Glomerular visceral epithelial cell (primary cell): Measurements from ENCODE around the gene ACOX2.
"Not testable (repeated sequence)": the region's sequence is repeated elsewhere in the genome, so short reads cannot be mapped to it uniquely, and the experiment has no call there.

Experiments
- DNase-seq: peaks from one replicate; pipeline ENCODE4 v3.0.0-alpha.2; 2016; ENCODE audit errors: extremely low spot score

Gene ACOX2

DNA sequence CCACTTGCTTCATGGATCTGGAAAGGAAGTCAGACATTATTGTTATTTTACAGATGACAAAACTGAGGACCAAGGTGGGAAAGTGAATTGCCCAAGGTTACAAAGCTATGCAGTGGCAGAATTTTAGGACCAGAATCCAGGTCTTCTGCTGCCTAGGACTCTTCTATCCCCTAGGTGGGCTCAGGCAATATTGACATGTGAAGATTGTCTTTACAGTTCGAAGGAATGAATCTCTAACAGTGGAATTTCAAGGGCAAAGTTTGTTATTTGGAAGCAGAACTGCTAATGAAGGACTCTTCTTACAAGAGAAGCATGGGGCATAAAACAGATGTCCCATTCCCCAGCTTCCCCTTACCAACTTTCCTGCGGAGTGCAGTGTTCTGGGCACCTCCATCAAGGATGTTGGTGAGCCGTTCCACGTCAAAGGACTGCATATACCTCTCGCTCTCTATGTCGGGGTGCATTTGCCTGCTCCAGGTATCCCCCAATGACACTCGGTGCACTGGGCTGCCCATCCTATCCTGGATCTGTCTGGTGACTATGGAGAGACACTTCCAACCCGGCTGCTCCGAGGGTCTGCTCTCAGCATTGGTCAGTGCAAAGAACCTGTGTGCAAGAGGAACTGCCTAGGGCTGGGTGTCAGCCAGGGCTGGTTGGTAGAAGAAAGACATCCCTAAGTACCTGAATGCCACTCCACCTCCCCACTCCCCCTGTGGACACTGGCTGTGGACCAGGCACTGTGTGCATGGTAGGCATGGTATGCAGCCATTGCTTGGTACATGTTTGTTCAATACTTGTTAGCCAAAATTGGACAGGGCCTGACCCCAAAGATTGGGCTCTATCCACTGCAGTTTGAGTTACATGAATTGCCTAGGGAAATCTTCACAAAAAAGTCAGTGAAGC lies 2.1 kb downstream of the ACOX2 start:
- no peak for DNase-seq

DNA sequence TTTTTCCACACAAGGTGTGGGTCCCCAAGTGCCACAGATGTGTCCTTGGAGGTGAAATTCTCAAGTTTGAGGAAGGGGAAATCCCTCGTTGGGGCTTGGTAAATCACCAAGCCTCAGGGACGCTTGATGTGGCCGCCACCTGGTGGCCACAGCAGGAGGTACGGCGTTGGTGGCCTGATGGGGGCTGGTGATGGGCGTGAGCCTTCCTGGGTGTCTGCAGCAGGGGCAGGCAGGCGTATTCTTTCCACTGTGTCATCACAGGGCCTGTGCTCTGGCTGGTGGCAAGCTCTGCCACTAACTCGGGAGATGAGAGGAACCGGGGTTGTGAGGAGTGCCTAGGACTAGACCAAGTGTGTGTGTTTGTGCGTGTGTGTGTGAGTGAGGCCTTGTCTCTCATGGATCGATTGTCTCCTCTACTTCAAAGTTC lies 4.2 kb downstream of the ACOX2 start:
- DNase-seq: peak; percentile 69

DNA sequence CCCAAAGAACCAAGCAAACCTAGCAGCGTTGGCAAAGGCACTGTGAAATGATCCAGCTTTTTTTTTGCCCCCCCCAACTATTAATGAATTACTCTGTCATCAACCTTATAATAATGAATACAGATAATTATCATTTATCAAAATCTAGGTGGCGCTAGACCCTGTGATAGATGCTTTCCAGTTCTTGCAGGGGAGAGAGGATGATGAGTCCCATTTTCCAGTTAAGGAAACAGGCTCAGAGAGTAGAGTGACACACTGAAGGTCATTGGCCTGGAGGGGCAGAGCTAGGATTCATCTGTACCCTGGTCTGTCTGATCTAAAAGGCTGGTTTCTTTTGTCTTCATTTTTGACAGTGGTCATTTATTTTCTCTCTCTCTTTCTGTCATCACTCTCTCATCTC lies 5.0 kb downstream of the ACOX2 start:
- DNase-seq: no peak

DNA sequence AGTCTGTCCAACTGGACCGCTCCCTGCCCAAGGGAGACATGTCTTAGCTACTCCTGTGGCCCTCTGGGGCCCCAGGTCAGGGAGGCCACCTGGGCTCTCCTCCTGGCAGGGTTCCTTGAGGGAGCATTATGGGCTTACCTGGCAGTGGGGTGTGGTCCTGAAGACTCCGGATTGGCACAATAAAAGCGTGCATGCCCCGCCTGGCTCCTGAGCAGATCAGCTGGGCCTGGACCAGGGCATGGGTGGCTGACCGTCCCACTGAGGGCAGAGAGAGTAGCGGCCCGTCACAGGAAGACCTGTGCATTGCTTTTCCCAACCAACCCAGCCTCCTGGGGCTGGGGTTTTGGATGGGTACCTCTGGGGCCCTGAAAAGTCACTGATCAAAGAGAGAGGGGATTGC lies 5.4 kb downstream of the ACOX2 start:
- no peak for DNase-seq

DNA sequence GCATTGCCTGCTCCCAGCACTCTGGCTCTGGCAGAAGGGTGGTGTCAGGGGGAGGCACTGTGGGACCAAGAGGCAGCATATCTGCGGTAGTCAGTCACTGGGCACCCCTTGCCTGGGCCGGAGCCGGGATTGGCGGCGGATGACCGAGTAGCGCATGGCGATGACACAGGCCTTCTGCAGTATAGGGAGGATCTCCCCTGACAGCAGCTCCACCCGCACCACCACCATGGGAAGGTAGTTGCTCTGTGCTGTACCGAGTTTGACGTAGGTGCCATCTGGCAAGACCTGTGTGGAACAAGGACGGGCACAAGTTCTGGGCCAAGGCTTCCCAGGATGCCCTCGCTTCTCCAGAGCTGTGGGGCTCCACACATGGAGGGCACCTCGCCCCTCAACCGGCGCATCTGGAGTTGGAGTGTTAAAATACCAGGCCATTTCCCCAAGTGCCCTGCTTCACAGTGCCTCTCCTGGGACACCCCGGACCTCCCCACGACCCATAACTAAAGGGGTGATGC lies 6.6 kb downstream of the ACOX2 start:
- DNase-seq: no peak

DNA sequence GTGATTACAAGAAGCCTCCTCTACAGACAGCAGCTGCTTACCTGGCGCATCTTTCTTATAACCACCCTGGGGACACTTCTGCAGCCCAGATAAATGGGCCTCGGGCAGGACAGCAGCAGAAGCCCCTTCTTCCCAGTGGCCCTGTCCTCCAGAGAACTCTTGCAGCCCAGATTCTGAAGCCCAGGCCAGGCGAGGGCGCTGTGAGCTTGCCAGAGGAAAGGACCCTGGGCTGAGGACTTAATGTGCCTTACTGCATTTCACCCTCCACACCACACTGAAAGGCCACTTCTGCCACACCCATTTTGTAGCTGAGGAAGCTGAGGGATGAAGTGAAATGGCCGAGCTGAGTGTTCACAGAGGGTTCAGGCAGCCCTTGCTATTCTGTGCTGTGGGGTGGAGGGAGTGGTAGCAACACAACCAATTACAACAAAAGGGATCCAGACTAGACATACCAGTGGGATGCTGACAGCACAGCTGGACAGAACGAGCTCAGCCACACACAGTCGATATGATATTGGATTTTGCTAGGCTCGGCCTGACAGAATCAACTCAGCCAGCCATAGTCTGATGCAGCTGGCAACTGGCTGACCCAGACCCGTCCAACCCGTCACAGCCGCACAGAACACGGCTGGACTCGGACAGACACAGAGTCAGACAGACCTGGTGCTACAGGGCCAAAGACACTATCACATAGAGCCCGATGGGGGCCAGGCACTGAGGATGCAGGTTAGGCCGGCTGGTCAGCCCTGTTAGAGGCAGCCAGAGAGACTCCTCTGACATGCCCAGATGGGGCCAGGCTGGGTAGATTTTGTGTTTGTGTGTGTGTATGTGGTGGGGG lies 7.3 kb downstream of the ACOX2 start:
- no peak for DNase-seq

DNA sequence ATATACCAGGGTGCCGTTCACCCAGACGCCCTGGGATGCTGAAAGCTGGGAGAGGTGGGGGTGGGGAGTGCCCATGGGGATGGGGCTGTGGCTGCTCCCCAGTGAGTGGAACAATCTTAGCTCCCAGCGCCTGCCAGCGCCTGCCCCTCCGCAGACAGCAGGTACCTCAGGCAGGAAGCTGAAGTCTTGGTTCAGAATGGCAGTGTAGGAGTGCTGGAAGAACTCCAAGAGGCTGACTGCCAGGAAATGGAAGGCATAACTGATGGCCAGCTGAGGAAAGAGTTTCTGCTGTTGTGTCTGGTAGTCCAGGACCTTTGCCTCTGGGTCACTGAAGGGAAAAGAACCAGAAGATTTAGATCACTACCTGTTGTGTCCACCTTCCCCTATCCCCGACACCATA lies 8.4 kb downstream of the ACOX2 start:
- DNase-seq: peak; percentile 70

DNA sequence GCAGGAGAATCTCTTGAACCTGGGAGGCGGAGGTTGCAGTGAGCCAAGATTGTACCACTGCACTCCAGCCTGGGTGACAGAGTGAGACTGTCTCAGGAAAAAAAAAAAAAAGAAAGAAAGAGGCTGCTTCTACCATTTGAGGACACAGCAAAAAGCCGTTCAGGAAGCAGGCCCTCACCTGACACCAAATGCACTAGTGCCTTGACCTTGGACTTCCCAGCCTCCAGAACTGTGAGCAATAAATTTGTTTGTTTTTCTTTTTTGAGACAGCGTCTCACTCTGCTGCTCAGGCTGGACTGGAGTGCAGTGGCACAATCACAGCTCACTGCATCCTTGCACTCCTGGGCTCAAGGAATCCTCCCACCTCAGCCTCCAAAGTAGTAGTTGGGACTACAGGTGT lies 9.6 kb downstream of the ACOX2 start:
- DNase-seq: not testable (repeated sequence)

DNA sequence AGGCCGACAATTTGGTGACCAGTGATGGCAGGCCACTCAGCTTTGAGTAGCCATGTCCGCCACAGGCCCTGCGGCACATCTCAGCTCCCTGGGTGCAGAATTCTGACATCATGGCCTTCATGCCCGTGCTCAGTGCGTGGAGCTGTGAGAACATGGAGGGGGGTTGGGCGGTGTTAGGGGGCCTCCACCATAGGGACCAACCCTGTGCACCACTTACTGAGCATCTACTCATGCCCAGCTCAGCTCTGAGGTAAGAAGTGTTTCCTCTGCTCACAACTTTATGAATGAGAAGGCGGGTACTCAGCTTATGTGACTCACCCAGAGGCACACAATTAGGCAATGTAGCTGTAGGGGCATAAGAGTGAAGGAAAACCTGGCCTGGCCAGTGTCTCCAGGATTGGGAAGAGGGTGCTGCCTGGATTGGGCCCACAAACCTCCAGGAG lies 10.5 kb downstream of the ACOX2 start:
- DNase-seq: peak; percentile 76

DNA sequence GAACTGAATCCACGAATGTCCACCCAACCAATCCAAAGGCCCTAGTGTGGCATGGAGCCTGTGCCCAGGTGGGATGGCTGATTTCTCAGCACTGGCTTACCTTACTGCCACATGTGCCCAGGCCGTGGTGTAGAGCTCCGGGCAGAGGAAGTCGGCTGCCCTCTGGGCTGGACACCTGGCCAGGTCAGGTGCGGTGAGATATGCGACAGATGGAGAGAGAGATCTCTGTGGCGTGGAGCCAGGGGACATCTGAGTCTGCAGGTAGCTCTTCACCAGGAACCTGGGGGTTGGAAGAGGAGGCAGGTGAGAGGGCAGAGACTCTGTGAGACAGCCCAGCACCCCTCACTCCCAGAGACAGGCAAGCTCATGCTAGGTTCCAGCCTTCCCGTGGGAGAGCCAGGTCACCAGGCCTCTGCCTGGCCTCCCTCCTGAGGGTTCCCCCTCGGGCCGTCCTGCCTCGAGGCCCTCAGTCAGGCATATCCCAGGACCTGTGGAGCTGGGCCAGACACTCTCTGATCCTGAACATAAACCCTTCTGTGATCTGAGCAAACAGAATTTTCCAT lies 12.6 kb downstream of the ACOX2 start:
- DNase-seq: no peak

DNA sequence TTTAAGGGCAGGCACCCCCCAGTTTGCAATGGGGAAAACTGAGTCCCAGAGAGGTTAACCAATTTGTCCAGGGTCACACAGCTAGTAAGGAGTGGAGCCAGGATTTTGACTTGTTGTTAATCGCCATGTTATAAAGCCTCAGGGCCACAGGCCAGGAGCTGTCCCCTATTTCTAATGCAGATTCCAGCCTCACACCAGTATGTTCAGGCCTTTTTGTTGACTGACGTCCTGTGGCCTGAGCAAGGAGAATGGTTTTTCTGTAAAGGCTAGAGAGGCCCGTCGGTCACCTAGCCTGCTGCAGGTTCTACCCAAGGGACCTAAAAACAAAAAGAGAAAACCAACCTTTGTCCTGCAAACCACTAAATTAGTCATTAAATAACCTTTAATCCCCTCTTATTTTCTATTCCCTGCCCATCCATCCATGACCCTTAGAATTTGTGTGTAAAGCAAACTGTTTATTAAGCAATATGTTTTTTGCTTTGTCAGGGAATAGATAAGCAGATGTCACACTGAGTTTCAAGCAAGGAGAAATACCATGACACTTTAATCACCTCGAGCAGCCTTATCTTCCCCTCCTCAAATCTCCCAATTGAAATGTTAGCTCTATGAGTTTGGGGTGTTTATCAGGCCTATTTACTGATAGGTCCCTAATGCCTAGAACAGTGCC lies 14.1 kb downstream of the ACOX2 start:
- no peak for DNase-seq

DNA sequence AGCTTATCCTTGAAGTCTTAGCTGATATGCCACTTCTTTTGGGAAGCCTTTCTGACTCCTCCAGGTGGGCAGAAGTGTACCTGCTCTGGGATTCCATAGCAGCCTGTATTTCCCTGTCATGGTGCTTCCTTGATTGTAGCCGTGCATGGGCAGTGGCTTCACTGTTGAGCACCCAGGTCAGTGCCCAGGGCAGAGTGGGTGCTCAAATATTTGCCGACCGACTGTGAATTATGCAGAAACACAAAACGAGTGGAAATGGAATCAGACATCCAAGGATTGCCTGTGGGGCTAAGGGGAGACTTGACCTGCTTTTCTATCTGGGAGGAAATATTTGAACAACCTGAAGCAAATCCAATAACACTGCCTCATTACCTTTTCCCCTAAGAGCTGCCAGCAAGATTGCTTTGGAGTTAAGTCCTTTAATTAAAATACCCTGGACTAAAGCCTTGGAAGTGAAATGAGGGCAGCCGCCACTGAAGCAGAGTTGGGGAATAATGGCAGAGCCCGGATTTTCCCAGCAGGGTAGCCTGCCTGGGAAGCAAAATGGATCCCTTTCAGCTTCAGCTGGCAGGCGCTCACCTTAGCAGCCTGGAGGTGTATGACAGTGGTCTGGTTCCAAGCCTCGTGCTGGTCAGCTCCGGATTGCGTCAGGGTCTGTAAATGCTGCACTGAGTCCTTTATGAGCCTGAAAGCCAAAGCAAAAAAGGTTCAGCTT lies 14.9 kb downstream of the ACOX2 start:
- DNase-seq: no peak

DNA sequence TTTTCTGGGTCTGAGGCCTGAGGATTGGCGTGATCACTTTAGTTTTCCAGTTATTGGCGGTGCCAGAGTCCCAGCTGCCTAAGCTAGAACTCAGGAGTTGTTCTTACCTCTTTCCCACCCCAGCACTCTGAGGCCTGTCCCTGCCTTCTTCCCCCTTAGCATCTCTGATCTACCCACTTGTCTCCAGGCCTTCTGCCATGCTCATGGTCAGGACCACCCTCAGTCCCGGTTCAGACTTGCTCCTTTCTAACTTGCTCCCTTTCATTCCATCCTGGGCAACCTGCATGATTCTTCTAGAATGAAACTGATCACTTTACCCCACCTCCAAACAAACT lies 15.7 kb downstream of the ACOX2 start:
- no peak for DNase-seq

DNA sequence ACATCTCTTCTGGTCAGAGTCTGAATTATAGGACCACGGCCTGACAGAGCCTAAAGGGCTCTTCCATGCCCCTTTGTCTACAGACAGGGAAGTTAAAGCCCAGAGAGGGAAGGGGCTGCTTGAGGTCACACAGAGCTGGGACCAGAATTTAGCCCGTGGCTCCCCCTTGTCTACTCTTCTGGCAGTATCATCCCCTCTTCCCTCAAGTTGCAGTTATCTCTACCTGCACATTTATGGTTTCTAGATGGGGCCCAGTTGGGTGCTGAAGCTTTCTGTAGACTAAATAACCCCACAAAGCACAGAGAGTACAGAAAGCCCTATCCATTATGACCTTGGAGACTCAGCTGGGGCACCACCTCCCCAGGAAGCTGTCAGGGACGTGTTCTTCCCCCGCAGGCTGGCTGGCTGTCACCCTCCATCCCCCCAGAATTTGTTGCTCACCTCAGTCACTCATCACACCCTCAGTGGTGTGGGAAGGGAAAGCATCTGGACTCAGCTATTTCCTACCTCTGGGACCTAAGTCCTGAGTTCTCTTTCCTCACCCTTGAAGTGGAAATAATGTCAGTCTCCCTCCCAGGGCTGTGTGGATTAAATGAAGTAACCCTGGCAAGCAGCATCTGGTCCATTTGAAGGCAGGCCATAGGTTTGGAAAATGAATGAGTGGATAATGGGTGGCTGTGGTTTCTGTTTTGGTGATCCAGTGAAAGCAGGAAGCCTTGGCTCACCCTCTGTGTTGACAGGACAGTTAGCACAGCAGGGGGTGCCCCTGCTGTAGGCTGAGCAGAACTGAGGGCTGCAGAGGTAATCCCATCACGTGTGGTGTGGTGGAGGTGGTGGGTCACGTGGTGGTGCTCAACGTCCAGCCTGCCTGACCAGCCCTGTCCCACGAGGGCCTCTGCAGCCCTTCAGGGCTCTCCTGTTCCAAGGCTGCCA lies 16.3 kb downstream of the ACOX2 start:
- peak; percentile 18 for DNase-seq

DNA sequence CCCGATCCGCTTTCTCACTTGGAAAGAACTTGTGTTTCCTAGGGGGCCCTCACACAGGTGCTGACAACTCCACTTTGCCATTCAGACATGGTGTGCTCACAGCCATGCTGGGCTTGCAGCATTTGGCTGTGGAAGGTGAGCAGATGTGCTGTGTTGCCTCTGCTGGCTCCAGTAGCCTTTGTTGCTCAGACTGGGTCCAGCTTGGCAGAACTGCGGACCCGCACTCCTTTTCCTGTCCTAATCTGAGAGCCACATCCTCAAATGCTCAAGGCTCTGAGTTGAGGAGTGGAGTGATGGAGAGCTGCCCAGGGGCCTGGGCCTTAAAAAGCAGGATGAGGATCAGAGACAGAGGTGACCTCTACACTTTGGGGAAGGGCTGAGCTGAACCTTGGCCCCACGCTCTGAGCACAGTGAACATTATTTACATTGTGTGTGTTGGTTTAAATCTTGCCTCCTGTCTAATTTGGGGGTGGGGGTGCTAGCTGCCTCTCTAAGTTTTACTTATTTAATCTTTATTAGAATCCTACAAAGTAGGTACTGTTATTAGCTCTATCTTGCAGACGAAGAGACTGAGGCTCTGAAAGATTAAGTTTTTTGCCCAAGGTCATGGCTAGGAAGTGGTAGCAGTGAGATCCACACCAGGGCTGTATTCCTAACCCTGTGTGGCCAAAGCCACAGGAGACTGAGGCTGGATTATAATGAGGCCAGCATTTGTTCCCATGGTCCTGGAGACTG lies 17.2 kb downstream of the ACOX2 start:
- DNase-seq: no peak

DNA sequence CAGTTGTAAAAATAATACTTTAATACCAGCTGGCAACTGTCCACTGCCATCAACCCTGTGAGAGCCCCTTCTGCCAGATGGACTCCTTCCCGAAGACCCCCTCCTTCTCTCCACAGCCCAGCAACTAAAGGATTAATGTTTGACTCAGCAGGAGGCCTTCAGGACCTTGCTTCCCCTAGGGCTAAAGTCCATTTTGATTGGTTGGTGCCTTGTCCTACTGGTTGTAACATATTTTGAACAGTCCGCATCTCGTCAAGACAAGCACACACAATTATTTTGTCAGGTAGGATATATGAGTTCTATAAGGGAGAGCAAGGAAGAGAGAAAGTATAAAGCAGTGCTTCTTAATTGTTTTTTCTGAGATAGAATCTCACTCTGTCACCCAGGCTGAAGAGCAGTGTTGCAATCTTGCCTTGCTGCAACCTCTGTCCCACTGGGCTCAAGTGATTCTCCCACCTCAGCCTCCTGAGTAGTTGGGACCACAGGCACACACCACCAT lies 18.6 kb downstream of the ACOX2 start:
- DNase-seq: no peak

DNA sequence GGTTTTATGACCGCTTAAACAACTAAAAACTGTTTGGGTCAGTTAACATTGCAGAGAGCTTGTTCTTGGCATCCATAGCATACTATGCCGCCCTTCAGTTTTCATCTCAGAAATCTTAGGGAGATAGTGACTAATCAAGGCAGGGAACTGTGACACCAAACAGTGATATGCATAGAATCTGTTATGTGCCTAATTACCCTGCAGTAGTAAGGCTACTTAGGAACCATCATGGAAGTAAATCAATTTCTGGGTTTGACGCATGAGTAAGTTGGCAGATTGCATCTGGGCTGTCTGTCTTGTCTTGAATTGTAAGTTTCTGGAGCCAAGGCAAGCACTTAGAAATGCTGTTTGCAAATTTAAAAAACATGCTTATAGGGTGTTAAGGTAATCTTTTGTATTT lies 22.6 kb downstream of the ACOX2 start:
- DNase-seq: no peak

DNA sequence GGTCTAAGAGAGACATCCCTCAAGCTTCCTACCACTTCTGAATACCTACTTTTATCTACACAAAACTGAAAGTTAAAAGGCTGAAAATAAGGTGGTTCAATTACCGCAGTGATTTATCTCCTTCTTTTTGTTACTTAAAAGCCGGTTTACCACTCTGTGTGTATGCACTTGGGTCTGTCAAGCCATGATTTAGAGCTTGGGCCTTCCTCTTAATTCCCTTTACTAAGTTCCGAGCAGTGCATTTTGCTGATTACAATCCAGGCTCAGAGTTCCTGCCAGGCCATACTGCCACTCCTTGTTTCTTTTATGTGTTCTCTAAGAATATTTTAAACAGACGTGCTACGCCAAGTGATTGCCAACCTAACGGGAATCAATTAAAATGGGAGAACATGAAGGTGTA lies 28.6 kb downstream of the ACOX2 start:
- no peak for DNase-seq
